Measurements from ENCODE around the gene CPNE8.

DNA sequence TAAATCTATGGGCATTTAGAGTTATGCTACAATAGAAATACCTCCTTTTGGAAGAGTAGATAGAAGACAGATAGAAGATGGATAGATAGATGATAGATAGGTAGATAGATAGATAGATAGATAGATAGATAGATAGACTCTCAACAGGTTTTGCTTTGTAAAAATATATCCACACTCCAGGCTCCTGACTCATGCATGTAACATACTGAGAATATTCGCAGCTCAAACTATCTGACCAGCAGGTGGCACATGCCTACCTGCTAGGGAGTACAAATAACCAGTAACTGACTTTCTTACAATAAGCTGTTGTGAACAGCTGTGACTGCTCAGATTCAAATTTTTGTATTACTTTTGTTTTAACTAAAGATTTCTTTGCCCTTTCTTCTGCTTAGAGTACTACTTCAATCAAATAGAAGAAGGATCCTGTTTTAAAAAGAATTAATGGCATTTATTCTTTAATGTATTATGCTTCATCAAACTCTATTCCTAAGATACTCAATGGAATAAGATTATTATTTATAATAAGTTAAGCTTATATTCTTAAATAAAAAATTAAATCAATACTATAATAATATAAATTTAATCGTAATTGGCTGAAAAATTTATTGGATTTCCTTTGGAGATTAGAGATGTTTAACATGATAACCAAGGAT, 15.8 kb upstream of the CPNE8 start:
- TF ChIP-seq POLR2AphosphoS5 (IDR thresholded peaks at IDR 0.05; ENCODE audit: low read depth, low read length) (no peak), SIN3A (IDR thresholded peaks at IDR 0.05; ENCODE audit: borderline replicate concordance, insufficient read depth, low read depth, low read length) (no peak), TCF7L2 (IDR thresholded peaks at IDR 0.05; ENCODE audit: low read depth, low read length) (no peak)
- TF ChIP-seq, protein P1, sequence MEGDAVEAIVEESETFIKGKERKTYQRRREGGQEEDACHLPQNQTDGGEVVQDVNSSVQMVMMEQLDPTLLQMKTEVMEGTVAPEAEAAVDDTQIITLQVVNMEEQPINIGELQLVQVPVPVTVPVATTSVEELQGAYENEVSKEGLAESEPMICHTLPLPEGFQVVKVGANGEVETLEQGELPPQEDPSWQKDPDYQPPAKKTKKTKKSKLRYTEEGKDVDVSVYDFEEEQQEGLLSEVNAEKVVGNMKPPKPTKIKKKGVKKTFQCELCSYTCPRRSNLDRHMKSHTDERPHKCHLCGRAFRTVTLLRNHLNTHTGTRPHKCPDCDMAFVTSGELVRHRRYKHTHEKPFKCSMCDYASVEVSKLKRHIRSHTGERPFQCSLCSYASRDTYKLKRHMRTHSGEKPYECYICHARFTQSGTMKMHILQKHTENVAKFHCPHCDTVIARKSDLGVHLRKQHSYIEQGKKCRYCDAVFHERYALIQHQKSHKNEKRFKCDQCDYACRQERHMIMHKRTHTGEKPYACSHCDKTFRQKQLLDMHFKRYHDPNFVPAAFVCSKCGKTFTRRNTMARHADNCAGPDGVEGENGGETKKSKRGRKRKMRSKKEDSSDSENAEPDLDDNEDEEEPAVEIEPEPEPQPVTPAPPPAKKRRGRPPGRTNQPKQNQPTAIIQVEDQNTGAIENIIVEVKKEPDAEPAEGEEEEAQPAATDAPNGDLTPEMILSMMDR (IDR thresholded peaks at IDR 0.05) = peak; percentile 74; the same call in 1 of the 2 replicates

All from Panc1 (cell line).